GM19324 (cell line): ENCODE data around the gene SOHLH1.

ENCODE experiments used
- ATAC-seq: cut with Tn5 transposase; IDR thresholded peaks from one replicate; pipeline ENCODE4 v1.9.1; 2021; ENCODE audit warnings: mild to moderate bottlenecking, moderate library complexity; ENCODE audit not compliant: unreplicated experiment, low FRiP score

Gene SOHLH1

GRCh38 chr9:135664801-135665794, 34.2 kb downstream of the SOHLH1 start:
- ATAC-seq = no peak

GRCh38 chr9:135664266-135664665, 35.0 kb downstream of the SOHLH1 start:
- ATAC-seq = no peak

DNA sequence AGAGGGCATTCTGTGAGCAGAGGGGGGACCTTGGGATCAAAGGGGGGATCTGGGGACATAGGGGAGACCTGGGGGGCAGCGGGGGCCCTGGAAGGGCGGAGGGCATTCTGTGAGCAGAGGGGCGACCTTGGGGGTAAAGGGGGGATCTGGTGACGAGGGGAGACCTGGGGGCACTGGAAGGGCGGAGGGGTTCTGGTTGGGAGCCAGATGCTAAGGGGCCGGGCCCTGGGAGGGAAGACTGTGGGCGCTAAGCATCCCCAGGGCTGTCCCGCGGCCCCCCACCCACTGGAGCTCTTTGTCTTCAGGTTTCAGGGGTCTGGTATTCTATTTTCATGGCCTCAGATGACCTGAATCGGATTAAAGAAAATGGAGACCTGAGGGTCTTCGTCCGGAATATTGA, 35.4 kb downstream of the SOHLH1 start:
- no peak for ATAC-seq

GRCh38 chr9:135663451-135663770, 35.9 kb downstream of the SOHLH1 start:
- ATAC-seq = no peak

DNA sequence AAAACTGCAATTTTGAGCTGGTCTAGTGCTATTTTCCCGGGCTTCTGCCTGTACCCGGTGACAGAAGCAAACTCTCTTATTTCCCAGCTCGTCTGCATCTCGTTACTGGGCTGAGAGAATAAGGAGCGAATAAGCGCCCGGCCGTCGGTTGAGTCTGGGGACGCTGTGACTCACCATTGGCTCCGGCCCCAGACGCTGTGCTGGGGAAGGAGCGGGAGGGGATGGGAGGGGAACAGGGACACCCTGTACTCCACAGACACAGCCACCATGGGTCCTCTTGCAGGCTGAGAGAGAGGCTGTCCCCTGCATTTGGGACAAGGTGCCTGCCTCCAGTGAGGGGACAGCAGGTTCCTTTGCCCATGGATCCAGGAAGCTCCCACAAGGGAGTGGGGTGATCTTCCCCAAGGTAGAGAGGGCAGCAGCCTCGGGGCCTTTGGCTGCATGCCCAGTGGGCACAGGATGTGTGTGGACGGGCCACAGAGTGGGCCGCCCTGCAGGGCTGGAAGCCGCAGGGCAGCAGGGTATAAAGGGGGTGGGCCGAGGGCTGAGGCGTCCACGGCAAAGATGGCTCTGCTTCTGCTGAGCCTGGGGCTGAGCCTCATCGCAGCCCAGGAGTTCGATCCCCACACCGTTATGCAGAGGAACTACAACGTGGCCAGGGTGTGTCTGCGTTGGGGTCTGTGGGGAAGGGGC, 36.4 kb downstream of the SOHLH1 start, which contains the start of gene LCN9:
TSS of gene LCN9 (plus strand) at position 552 of the 693 bp plus-strand sequence. CDS start at position 565, 13 bp downstream.
- ATAC-seq = no peak

DNA sequence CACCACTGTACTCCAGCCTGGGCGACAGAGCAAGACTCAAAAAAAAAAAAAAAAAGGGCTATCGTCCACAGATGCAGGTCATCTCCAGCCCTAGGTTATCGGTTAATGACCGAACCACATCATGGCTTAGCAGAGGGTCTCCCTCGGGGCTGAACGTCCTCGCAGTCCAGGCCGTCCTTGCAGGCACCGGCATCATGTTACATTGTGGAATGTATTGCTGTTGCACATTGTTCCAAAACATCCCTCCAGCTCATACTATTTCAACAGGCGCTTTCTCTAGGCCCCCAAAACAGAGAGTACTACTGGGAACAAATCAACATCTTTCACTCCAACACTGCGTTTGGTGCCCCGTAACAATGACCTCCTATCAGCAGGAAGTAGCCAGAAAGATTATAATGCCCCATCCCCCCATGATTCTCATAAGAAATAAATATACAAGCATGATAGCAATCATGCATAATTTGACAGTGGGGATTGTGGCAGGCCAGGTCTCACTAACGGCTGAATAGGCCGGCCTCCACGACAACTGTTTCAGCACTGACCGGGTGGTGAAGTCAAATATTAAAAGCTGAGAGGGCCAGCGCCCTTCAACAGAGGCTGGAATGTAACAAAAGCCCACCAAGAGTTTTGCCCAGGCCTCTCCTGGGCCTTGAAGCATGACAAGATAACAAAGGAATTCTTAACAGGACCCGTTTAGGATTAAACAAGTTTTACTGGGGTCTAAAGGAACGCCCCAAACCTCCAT, 37.3 kb downstream of the SOHLH1 start:
- ATAC-seq = no peak

GRCh38 chr9:135660407-135660806, 38.9 kb downstream of the SOHLH1 start:
- no peak for ATAC-seq

- ATAC-seq = no peak
Measured at GRCh38 chr9:135659252-135659651, 40.0 kb downstream of the SOHLH1 start.

- no peak for ATAC-seq
Measured at GRCh38 chr9:135657416-135657815, 41.9 kb downstream of the SOHLH1 start.

DNA sequence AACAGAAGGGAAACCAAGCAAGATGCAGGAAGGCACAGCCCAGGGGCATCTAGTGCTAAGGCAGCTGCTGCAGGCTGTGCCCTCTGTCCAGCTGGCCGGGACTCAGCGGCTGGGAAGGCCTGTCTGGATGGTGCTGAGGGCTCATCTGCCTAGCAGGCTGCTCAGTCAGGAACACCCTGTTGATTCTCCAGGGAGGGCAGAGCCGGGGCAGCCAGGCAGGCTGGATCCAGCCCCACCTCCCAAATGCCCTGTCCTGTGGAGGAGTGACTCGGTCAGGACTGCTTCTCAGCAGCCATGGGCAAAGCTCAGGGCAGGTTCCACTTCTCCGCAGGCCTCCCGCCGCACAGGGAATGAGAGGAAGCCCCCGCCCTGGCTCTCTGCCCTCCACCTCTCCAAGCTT, 44.0 kb downstream of the SOHLH1 start:
- no peak for ATAC-seq

- no peak for ATAC-seq
Measured at GRCh38 chr9:135650408-135650807, 48.9 kb downstream of the SOHLH1 start.

GRCh38 chr9:135649508-135649907, 49.8 kb downstream of the SOHLH1 start:
- no peak for ATAC-seq

GRCh38 chr9:135648494-135649410, 50.5 kb downstream of the SOHLH1 start:
- no peak for ATAC-seq

DNA sequence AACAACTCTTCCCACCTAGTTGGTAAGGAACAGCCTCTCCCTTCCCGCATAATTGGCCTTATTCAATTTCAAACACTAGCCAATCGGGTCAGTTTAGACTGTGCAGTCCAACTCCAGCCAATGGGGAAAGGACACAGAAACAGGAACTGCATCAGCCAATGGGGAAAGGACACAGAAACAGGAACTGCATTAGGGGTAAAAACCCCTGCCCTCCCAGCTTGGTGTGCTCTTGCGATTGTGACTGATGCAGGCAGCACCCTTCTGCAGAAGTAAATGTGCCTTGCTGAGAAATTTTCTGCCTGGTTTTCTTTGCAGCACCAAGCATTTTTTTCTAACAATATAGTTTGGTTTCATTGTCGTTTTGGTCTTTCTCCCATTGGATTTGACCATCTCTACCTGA, 51.4 kb downstream of the SOHLH1 start:
- no peak for ATAC-seq

DNA sequence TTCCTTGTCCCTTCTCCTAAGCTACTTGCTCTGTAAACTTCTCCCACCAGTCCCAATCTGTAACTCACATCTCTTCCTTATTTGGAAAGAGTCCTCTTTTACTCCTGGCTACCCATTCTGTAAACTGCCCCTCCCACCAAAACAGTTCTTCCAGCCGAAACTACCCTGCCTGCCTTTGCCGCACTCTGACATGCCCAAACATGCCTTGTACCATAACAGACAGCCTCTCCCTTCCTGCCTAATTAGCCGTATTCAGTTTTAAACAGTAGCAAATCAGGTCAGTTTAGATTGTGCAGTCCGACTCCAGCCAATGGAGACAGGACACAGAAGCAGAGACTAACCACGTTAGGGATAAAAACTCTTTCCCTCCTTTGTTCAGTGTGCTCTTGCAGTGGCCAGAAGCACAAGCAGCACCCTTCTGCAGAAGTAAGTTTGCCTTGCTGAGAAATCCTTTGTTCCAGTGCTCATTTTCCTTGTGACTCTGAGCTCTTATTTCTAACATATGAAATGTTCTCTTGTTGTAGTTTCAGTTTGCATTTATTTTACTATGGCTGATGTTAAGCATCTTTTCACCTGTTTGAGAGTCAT, 54.6 kb downstream of the SOHLH1 start:
- ATAC-seq = no peak
